NCI-H1105 (cell line): ENCODE data around the gene HELZ2.

ENCODE experiments used
- DNase-seq: peaks from one replicate; lab custom pipeline; 2025; lab: John Stamatoyannopoulos, UW

The HELZ2 gene

DNA sequence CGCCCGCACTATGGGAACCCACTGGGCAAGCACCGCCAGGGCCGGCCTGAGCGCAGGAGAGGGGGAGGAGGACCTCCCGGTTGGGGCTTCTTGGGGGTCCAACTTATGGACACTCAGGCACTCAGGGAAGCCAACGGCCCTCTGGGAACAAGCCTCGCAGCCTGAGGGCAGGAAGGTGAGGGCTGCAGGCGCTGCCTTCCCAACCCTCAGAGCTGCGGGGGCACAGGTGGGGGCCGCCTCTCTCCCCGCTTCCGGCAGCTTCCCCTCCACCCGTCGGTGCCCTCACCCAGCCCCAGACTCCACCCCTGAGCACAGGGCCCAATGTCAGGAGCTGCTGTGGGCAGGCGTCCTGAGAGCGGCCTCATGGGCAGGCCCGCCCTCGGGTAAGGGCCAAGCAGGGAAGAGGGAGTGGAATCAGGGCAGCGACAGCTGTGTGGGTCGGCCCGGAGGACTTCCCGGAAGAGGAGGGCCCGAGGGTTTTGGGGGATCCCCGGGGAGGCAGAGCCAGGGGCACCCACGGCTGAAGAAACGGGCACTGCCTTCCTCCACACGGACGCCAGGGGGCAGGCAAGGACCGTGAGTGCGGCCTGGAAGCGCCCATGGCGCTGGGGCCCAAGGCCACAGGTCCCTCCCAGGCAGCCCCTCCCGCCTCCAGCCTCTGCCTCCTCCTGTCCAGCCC, 36.4 kb downstream of the HELZ2 start:
- DNase-seq: peak; percentile 53

DNA sequence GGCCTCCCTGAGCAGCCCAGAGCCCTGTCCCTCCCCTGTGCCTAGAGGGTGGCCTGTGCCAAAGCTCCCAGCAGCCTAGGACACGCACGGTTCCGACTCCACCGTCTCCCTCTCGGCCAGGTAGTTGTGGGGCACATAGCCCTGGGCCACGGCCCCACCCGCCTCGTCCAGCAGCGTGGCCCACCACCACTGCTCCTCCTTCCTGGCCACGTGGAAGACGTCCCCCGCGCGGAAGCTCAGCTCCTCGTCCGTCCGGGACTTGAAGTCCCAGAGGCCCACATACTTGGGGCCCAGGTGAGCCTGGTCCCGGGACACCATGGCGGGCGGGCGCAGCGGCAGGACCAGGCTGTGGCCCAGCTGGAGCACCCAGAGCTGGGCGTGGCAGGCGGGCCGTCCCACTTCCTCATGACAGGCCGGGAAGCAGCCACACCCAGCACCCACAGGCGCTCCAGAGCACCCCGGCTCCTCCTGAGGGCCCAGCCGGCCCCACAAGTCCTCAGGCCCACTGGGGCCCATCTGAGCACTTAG, 37.0 kb downstream of the HELZ2 start, which contains the start of gene PTK6:
TSS of gene PTK6 (minus strand) at position 380 of the 528 bp plus-strand sequence. CDS start at position 318, 62 bp downstream.
- DNase-seq: no peak

DNA sequence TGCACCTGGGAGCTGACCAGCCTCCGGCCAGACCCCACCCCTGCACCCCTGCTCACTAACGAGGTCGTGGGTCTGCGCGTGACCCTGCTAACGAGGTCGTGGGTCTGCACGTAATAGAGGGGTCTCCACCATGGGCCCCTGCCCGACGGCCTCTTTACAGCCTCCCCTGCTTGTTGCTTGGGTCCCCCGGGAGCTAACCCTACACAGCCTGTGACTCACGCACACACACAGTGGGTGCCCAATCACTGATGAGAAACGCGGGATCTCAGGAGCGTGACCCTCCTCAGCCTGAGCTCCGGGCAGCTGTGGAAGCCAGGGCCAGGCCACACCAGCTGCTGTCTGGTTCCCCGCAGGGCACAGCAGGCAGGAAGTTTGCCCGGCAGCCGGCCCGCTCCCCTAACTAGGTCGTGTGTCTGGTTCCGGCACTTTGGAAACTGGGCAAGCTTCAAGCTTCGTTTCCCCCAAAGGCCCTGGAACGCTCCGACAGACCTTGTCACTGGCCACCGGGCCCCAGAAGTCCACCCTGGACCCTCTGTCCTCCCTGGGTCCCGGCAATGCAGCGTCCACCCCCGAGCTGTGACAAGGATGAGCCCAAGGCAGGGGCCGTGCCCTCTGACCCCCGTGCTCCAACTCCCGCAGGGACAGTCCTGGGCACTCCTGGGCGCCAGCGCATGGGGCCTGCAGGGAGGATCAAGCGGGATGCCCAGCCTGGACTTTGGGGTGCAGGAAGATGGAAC, 37.6 kb downstream of the HELZ2 start:
- DNase-seq: no peak

DNA sequence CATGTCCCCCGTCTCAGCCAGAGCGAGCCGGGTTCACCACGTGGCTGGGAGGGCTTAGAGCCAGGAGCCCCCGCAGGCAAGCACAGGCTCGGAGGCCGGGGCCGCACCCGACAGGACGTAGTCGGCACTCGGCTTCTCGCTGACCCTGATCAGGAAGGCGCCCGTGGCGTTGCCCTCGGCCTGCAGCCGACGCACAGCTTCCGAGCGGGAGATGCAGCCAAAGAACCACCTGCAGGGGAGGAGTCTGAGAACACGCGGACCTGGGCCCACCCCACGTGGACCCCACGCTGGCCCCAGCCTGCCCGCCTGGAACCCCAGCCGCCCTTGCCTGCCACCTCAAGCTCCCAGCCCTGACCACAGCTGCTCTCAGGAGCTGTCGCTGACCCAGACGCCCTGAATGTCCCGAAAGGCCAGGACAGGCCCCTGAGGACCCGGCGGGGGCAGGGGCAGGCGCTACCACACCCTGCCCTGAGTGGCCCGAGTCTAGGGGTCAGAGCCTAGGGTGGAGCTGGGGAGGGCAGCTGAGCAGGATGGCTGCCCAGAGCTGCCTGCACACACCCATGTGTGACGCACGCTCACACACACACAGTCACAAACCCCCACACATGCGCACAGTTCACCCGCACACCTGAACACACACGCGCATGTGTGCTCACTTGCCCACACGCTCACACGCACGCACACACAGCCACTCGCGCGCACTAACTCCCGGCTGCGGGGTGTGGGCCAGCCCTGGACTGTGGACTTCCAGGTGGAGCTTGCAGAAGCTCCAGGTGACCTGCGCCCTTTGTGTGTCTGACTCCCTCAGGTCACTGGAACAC, 39.0 kb downstream of the HELZ2 start:
- DNase-seq: no peak

DNA sequence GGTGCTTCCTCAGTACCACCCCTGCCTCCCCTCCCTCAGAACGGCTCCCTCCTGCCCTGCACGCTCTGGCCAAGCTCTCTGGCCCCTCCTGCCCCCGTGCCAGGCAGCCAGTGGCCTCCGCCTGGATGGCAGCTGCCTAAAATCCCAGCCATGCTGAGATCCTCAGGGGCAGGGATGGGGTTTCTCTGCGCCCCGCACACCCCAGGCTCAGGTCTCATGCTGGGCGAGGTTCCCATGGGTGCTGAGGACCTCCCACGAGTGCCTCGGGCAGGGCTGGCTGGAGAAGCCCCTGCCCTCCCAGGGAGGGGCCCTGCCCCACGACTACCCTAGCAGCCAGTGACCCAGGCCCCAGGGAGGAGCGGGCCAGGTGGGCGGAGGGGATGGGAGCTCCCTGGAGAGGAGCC, 39.6 kb downstream of the HELZ2 start:
- DNase-seq: no peak

DNA sequence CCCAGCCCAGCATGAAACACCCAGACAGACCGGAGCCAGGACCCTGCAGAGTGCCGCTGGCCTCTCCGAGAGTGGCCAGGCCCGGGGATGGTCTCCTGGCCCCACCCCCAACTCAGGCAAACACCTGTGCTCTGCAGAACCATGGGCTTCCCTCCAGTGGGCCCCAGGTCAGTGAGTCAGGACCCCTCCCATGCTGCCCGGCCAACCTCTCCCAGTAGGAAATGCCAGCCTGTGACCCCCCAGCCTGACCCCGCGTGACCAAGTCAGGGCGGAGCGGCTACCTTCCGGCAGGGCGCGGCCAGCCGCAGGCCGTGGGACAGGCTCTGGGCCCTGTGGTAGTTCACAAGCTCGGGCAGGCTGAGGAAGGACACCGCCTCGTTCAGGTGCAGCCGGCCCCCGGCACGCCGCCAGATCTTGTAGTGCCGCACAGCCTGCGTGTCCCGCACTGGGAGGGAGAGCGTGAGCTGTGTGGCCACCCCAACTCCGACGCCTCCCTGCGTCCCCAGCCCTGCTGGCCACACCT, 40.1 kb downstream of the HELZ2 start:
- DNase-seq: no peak

DNA sequence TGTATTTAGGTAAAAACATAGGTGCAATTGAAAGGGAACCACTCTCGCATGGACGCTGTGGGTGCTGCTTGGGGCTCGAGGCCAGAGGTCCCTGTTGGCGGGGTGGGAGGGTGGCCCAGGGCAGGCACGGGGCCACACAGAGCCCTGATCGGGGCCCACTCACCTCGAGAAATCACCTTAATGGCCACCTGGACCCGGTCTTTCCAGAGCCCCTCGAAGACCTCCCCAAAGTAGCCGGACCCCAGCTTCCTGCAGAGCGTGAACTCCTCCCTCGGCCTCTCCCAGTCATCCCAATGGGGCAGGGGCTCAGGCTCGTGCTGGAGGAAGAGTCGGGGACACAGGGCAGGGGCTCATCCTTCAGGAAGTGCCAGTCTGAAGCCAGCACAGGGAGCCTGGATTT, 40.7 kb downstream of the HELZ2 start:
- DNase-seq: no peak

DNA sequence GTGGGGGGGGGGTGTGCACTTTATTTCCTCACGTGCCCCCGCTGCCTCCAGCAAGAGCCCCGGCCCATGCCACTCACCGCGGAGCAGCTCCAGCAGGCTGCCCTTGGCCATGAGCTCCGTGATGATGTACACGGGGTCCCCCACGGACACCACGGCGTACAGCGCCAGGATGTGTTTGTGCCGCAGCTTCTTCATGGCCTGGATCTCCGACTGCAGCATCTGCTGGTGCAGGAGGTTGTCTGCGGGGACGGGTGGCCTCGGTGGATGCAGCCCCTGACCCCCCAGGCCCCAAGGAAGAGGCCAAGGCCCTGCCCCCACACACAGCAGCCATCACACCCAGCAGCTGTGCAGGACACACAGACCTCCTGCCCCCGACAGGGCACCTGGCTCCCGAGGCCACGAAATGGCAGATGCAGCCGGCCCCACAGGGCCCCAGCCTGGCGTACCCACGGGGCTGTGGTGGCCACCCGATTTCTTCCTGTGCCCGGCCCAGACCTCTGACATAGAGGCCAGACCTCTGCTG, 41.5 kb downstream of the HELZ2 start:
- DNase-seq: no peak

DNA sequence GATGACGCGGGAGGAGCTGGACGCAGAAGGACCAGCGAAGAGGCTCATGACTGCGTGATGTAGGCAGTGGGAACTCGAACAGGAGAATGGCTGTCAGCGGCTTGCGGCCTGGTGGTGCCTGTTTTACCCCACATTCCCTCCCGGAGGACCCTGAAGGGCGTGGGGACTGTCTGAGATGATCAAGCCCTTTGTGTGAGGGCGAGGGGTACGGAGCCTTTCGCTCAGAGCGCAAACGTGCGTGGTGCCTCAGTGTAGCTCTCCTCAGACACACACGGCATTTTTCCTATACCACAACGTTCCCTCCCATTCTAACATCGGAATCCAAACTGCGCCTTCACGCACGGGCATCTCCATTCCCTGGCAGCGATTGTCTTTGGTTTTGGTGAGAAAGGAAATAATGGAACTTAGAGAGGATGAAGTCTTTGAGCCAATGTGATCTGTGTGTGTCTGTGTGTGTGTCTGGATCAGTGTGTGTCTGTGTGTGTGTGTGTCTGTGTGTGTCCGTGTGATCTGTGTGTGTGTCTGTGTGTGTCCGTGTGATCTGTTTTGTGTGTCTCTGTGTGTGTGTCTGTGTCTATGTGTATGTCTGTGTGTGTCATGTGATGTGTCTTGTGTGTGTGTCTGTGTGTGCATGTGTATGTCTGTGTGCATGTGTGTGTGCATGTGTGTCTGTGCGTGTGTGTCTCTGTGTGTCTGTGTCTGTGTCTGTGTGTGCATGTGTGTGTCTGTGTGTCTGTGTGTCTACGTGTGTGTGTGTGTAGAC, 42.2 kb downstream of the HELZ2 start:
- DNase-seq: no peak

DNA sequence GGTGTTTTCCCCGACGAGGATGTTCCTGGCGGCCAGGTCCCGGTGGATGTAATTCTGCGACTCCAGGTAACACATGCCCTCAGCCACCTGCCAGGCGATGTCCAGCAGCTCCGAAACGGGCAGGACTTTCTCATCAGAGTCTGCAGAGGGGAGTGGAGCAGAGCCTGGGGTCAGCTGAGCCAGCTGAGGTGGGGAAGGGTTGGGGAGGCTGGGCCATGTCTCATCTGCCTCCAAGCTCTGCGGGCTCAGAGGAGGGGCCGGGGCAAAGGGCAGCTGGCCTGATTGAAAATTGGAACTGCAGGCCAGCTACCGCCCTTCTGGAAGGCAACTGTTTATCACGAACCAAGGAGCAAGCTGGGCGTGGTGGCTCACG, 43.3 kb downstream of the HELZ2 start:
- DNase-seq: no peak

DNA sequence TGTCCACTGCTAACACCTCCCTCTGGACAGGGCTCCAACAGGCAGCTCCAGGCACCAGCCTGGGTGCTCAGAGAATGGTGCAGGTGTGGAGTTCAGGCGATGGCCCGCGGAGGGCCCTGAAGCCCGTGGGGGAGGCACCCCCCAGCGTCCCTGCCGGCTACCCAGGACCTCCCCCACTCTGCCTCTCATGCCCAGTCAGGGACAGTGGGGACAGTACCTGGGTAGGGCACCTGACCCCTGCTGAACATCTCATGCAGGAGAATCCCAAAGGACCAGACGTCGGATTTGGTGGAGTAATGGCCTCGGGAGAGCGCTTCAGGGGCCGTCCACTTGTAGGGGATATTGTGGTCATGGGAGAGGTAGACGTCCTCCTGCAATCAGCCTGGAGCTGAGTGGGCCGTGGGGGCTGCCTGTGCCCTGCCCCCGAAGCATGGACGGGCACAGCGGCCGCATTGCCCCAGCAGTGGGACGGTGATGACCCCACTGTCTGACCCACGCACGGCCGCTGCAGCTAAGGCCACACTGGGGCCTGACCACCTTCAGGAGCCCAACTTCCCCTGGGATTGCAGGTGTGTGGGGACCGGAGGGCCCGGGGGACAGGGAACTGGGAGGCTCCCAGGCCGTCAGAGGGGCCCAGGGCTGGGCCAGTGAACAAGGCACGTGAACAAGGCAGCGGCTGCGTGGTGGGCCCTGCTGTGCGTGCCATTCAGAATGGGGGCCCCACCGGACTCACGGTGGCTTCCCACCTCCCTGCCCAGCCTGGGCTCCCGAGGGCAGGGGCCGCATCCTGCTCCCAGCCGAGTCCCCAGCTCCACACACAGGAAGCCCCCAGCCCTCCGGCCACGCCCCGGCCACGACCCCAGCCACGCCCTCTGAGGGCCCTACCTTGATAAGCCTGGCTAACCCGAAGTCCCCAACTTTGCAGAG, 43.9 kb downstream of the HELZ2 start:
- no peak for DNase-seq

DNA sequence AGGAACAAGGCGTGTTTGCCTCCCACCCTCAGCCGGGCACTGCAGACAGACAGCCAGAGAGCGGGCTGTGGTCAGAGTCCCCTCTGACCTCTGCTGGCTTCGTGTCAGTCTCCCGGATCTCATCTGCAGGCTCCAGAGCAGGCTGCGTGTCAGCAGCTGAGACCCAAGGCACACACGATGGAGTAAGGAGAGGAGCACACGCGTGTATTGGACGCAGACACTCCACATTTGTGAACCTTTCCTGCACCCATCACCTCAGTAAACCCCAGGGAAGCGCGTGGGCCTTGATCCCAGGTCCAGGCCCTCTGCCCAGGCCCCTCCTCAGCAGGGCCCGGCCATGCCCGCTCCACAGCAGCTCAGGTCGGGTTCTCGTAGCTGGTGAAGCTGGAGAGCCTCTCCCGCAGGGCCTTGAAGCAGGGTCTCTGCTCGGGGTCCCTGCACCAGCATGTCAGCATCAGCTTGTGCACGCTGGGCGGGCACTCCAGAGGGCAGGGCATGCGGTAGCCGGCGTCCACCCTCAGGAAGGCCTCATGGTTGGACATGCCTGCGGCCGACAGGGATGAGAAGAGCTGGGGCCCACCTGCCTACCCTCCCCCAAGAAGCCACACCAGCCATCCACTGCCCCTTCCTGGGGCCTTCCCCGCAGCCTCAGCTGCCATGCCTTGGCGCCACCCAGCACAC, 44.7 kb downstream of the HELZ2 start:
- DNase-seq: no peak

DNA sequence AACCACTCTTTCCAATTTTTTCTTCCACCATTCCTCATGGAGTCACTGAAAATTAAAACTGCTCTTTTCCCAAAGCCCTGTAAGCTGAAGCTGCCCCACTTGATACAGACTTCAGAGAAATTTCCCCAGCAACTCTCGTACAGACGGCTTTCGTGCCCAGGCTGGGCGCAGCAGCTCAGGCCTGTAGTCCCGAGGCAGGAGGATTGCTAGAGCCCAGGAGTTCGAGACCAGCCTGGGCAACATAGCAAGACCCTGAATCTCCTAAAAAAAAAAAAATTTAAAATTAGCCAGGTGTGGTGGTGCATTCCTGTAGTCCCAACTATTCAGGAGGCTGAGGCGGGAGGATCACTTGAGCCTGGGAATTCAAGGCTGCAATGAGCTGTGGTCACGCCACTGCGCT, 46.9 kb downstream of the HELZ2 start:
- no peak for DNase-seq

DNA sequence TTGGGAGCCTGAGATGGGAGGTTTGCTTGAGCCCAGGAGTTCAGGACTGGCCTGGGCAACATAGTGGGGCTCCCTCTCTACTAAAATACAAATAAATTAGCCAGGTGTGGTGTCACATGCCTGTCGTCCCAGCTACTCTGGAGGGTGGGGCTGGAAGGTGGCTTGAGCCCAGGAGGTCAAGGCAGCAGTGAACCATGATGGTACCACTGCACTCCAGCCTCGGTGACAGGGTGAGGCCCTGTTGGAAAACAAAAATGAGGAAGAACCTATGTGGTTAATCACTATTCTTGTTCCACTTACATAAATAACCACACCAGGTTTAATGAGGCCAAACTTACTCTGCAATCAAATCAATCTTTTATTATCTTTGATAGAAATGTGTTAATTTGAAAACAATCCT, 48.1 kb downstream of the HELZ2 start:
- DNase-seq: no peak

DNA sequence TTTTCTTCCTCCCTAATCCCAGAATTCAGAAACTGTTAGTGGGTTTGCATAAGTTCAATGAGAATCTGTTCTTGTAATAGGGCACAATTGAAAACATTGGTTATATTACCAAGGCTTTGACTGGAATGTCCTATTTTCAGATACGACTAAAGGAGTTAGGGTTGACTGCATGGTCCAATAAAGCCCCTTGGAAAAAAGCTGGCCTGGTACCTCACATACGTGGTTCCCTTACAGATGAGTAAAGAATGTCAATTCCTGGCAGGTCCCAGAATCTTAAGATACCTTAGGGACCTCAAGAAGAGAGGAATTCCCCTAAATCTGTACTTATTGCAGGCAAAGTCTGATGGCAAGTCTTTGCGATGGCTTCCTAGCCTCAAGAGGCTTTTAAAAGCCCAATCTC, 48.9 kb downstream of the HELZ2 start:
- no peak for DNase-seq
